WTC11 (cell line): ENCODE measurements around the gene SLC15A2. TPM values are rescaled to one million over a fixed set of nuclear protein-coding genes. Genes with fewer than 3 reads are reported as not detected.

Experiments
- ATAC-seq: fragments of 200-7000 bp; cut with Tn5 transposase; 2 replicates; pipeline ENCODE4 v1.10.0; 2021; ENCODE audit warnings: mild to moderate bottlenecking, moderate library complexity
- CTCF ChIA-PET: fragments of 300-600 bp; sonication (Branson Sonifier 250); formaldehyde crosslinking; loops from one replicate; lab custom pipeline; 2021; ENCODE audit warnings: antibody characterized with exemption; lab: Charles Lee
- POLR2A ChIA-PET: fragments of 350-600 bp; sonication (Branson Sonifier 250); formaldehyde crosslinking; loops from one replicate; lab custom pipeline; 2021; ENCODE audit warnings: antibody characterized with exemption; lab: Charles Lee
- DNase-seq: peaks from one replicate; pipeline ENCODE4 v3.0.0; 2021; ENCODE audit warnings: low spot score
- H3K27ac Mint-ChIP-seq: 2 replicates; pipeline ENCODE4 v1.8.0; 2021; ENCODE audit warnings: mixed read lengths
- H3K27me3 Mint-ChIP-seq: 2 replicates; pipeline ENCODE4 v1.8.0; 2021; ENCODE audit warnings: low read depth, mild to moderate bottlenecking, moderate library complexity, mixed read lengths
- H3K36me3 Mint-ChIP-seq: 2 replicates; pipeline ENCODE4 v1.8.0; 2021; ENCODE audit warnings: mixed read lengths
- H3K4me1 Mint-ChIP-seq: 2 replicates; pipeline ENCODE4 v1.8.0; 2022; ENCODE audit warnings: mixed read lengths
- H3K4me3 Mint-ChIP-seq: 2 replicates; pipeline ENCODE4 v1.8.0; 2021; ENCODE audit warnings: mild to moderate bottlenecking, moderate library complexity, mixed read lengths
- H3K9me3 Mint-ChIP-seq: 2 replicates; pipeline ENCODE4 v1.8.0; 2021; ENCODE audit warnings: mixed read lengths
- CBFB ChIP-seq: sonication (generic); formaldehyde crosslinking; IDR thresholded peaks from 2 replicates; pipeline ENCODE4 v1.8.1; 2022; ENCODE audit warnings: mild to moderate bottlenecking, low read depth, missing genetic modification reagents
- CDX4 ChIP-seq: fragments of 250-450 bp; sonication (Bioruptor Pico); IDR thresholded peaks from 2 replicates; pipeline ENCODE4 v1.9.0; 2021; ENCODE audit warnings: moderate library complexity, mild to moderate bottlenecking, inconsistent platforms, borderline replicate concordance
- CREB1 ChIP-seq: sonication (generic); formaldehyde crosslinking; IDR thresholded peaks from 2 replicates; pipeline ENCODE4 v1.8.0; 2023; ENCODE audit warnings: mild to moderate bottlenecking, missing genetic modification reagents
- CREM ChIP-seq: sonication (generic); formaldehyde crosslinking; IDR thresholded peaks from 2 replicates; pipeline ENCODE4 v1.8.1; 2022; ENCODE audit warnings: mild to moderate bottlenecking, missing genetic modification reagents, moderate library complexity
- GRHL2 ChIP-seq: fragments of 250-450 bp; sonication (Bioruptor Pico); IDR thresholded peaks from 2 replicates; pipeline ENCODE4 v1.8.0; 2022; ENCODE audit warnings: mild to moderate bottlenecking, moderate library complexity; ENCODE audit not compliant: insufficient replicate concordance, severe bottlenecking
- NFATC4 ChIP-seq: fragments of 250-450 bp; sonication (Bioruptor Pico); IDR thresholded peaks from 2 replicates; pipeline ENCODE4 v1.9.0; 2021; ENCODE audit warnings: mild to moderate bottlenecking
- RORB ChIP-seq: fragments of 250-450 bp; sonication (Bioruptor Pico); IDR thresholded peaks from 2 replicates; pipeline ENCODE4 v1.9.0; 2021; ENCODE audit warnings: mild to moderate bottlenecking
- SMAD3 ChIP-seq: sonication (generic); formaldehyde crosslinking; IDR thresholded peaks from 2 replicates; pipeline ENCODE4 v1.8.0; 2022; ENCODE audit warnings: missing genetic modification reagents, mild to moderate bottlenecking, borderline replicate concordance
- SMAD4 ChIP-seq: sonication (generic); formaldehyde crosslinking; IDR thresholded peaks from 2 replicates; pipeline ENCODE4 v1.8.0; 2022; ENCODE audit warnings: mild to moderate bottlenecking, missing genetic modification reagents
- TEAD1 ChIP-seq: sonication (generic); formaldehyde crosslinking; IDR thresholded peaks from 2 replicates; pipeline ENCODE4 v1.8.0; 2022; ENCODE audit warnings: mild to moderate bottlenecking, missing genetic modification reagents
- ZBTB43 ChIP-seq: sonication (generic); formaldehyde crosslinking; IDR thresholded peaks from 2 replicates; pipeline ENCODE4 v1.8.1; 2023; ENCODE audit warnings: mild to moderate bottlenecking, missing genetic modification reagents
- ZNF138 ChIP-seq: sonication (generic); formaldehyde crosslinking; conservative IDR thresholded peaks from 2 replicates; pipeline ENCODE4 v1.8.1; 2022; ENCODE audit warnings: mild to moderate bottlenecking, moderate library complexity, missing genetic modification reagents
- ZNF396 ChIP-seq: fragments of 250-450 bp; sonication (Bioruptor Pico); IDR thresholded peaks from 2 replicates; pipeline ENCODE4 v1.8.0; 2021; ENCODE audit warnings: mild to moderate bottlenecking, moderate library complexity, borderline replicate concordance
- ZNF425 ChIP-seq: fragments of 250-450 bp; sonication (Bioruptor Pico); conservative IDR thresholded peaks from 2 replicates; pipeline ENCODE4 v1.9.0; 2021; ENCODE audit warnings: mild to moderate bottlenecking
- ZNF671 ChIP-seq: fragments of 250-450 bp; sonication (Bioruptor Pico); IDR thresholded peaks from 2 replicates; pipeline ENCODE4 v1.8.0; 2021; ENCODE audit warnings: mild to moderate bottlenecking
- ZSCAN18 ChIP-seq: fragments of 250-450 bp; sonication (Bioruptor Pico); IDR thresholded peaks from 2 replicates; pipeline ENCODE4 v2.1.2; 2022; ENCODE audit warnings: mild to moderate bottlenecking, moderate library complexity
- total RNA-seq: library from RNA; stranded (reverse); gene quantifications from 3 replicates; pipeline ENCODE4 v1.2.3, GENCODE V29; 2021
- TF ChIP-seq, protein P1 (sequence below): sonication (generic); formaldehyde crosslinking; IDR thresholded peaks from 2 replicates; pipeline ENCODE4 v1.8.1; 2023; ENCODE audit warnings: mild to moderate bottlenecking, moderate library complexity, missing genetic modification reagents
- TF ChIP-seq, protein P2 (sequence below): sonication (generic); formaldehyde crosslinking; IDR thresholded peaks from 2 replicates; pipeline ENCODE4 v1.8.0; 2022; ENCODE audit warnings: mild to moderate bottlenecking, missing genetic modification reagents

SLC15A2 gene
- total RNA-seq, 1 experiment from 2014 or later: 2.4 TPM

- TF ChIP-seq GRHL2 (CRISPR knock-in tag): no peak
Measured at GRCh38 chr3:121942116-121942786, 48.0 kb downstream of the SLC15A2 start (continued).

GRCh38 chr3:121943431-121943830 lies 49.2 kb downstream of the SLC15A2 start:
- POLR2A ChIA-PET: no interaction called here

More at GRCh38 chr3:121943431-121943830, 49.2 kb downstream of the SLC15A2 start:
- H3K36me3 Mint-ChIP-seq: peaks cover 10% of the 10 kb centered on the region; the same call in 1 of the 2 replicates
- peaks cover 6% of the 10 kb centered on the region; the same call in 1 of the 2 replicates for H3K9me3 Mint-ChIP-seq
- TF ChIP-seq ZNF396 (CRISPR knock-in tag) (no peak), ZNF425 (no peak), ZSCAN18 (no peak), NFATC4 (CRISPR knock-in tag) (no peak), ZNF138 (no peak), SMAD4 (CRISPR knock-in tag) (no peak), CREB1 (CRISPR knock-in tag) (no peak), RORB (CRISPR knock-in tag) (no peak), TEAD1 (no peak), ZNF671 (no peak), SMAD3 (CRISPR knock-in tag) (no peak), CBFB (no peak), ZBTB43 (CRISPR knock-in tag) (no peak), CDX4 (CRISPR knock-in tag) (no peak), CREM (CRISPR knock-in tag) (no peak)
- TF ChIP-seq, protein P1, sequence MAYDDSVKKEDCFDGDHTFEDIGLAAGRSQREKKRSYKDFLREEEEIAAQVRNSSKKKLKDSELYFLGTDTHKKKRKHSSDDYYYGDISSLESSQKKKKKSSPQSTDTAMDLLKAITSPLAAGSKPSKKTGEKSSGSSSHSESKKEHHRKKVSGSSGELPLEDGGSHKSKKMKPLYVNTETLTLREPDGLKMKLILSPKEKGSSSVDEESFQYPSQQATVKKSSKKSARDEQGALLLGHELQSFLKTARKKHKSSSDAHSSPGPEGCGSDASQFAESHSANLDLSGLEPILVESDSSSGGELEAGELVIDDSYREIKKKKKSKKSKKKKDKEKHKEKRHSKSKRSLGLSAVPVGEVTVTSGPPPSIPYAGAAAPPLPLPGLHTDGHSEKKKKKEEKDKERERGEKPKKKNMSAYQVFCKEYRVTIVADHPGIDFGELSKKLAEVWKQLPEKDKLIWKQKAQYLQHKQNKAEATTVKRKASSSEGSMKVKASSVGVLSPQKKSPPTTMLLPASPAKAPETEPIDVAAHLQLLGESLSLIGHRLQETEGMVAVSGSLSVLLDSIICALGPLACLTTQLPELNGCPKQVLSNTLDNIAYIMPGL (CRISPR knock-in tag): no peak
- TF ChIP-seq, protein P2, sequence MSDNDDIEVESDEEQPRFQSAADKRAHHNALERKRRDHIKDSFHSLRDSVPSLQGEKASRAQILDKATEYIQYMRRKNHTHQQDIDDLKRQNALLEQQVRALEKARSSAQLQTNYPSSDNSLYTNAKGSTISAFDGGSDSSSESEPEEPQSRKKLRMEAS (CRISPR knock-in tag): no peak
- ATAC-seq (no peak), DNase-seq (no peak)
- H3K27me3 Mint-ChIP-seq: no peaks in the 10 kb centered on the region
- peaks cover 33% of the 10 kb centered on the region for H3K4me1 Mint-ChIP-seq
- H3K27ac Mint-ChIP-seq: no peak overlapping the region
- CTCF ChIA-PET: interaction anchor here (1.0 kb wide), 1 partner anchor 53 kb away, joined by 3 read pairs; no protein-coding TSS in a partner anchor
- no peak overlapping the region for H3K4me3 Mint-ChIP-seq
